ENCODE results near the gene BLOC1S1. TPM values are rescaled to one million over a fixed set of nuclear protein-coding genes. Genes with fewer than 3 reads are reported as not detected.

BLOC1S1 gene
- total and polyA plus RNA-seq, 4 donors = 87.3 to 351 (median 181) TPM

Other genes starting within 250 kb of the BLOC1S1 start
- gene OR6C70, start 245.9 kb upstream of the BLOC1S1 start, total RNA-seq = not detected
- gene OR6C70, start 245.9 kb upstream of the BLOC1S1 start, polyA plus RNA-seq = not detected
- not detected for gene OR6C68, start 223.7 kb upstream of the BLOC1S1 start, total RNA-seq
- not detected for gene OR6C68, start 223.7 kb upstream of the BLOC1S1 start, polyA plus RNA-seq
- gene OR6C4, start 166.4 kb upstream of the BLOC1S1 start, total RNA-seq = not detected
- gene OR6C4, start 166.4 kb upstream of the BLOC1S1 start, polyA plus RNA-seq = not detected
- not detected for gene OR2AP1, start 143.6 kb upstream of the BLOC1S1 start, total RNA-seq
- not detected for gene OR2AP1, start 143.6 kb upstream of the BLOC1S1 start, polyA plus RNA-seq
- gene OR10P1, start 79.2 kb upstream of the BLOC1S1 start, total RNA-seq = not detected
- not detected for gene OR10P1, start 79.2 kb upstream of the BLOC1S1 start, polyA plus RNA-seq
- gene ITGA7, start 8.1 kb upstream of the BLOC1S1 start, total RNA-seq = 100 to 1,000 TPM; 463 to 747 TPM
- gene ITGA7, start 8.1 kb upstream of the BLOC1S1 start, polyA plus RNA-seq = 100 to 1,000 TPM in 1 of 2 donors, 10 to 100 TPM in 1; 76.1 to 633 TPM
- 10 to 100 TPM; 21.9 to 51.1 TPM for gene RDH5, start 4.3 kb downstream of the BLOC1S1 start, total RNA-seq
- gene RDH5, start 4.3 kb downstream of the BLOC1S1 start, polyA plus RNA-seq = 10 to 100 TPM; 16.7 to 49.4 TPM
- 1,000 to 10,000 TPM; 1,107 to 1,135 TPM for gene CD63, start 13.0 kb downstream of the BLOC1S1 start, total RNA-seq
- 1,000 to 10,000 TPM; 1,323 to 1,532 TPM for gene CD63, start 13.0 kb downstream of the BLOC1S1 start, polyA plus RNA-seq
- gene GDF11, start 27.1 kb downstream of the BLOC1S1 start, total RNA-seq = 1 to 10 TPM; 6.6 to 9.4 TPM
- gene GDF11, start 27.1 kb downstream of the BLOC1S1 start, polyA plus RNA-seq = 1 to 10 TPM; 3.0 to 4.2 TPM
- 10 to 100 TPM; 48.3 to 51.8 TPM for gene SARNP, start 101.7 kb downstream of the BLOC1S1 start, total RNA-seq
- gene SARNP, start 101.7 kb downstream of the BLOC1S1 start, polyA plus RNA-seq = 100 to 1,000 TPM in 1 of 2 donors, 10 to 100 TPM in 1; 88.9 to 123 TPM
- gene ORMDL2, start 102.0 kb downstream of the BLOC1S1 start, total RNA-seq = 10 to 100 TPM; 23.6 to 34.6 TPM
- 10 to 100 TPM; 32.5 to 37.4 TPM for gene ORMDL2, start 102.0 kb downstream of the BLOC1S1 start, polyA plus RNA-seq
- 10 to 100 TPM; 22.6 to 24.6 TPM for gene DNAJC14, start 113.5 kb downstream of the BLOC1S1 start, total RNA-seq
- gene DNAJC14, start 113.5 kb downstream of the BLOC1S1 start, polyA plus RNA-seq = 10 to 100 TPM; 11.9 to 12.3 TPM
- gene MMP19, start 126.9 kb downstream of the BLOC1S1 start, total RNA-seq = 100 to 1,000 TPM in 1 of 2 donors, 10 to 100 TPM in 1; 26.4 to 144 TPM
- gene MMP19, start 126.9 kb downstream of the BLOC1S1 start, polyA plus RNA-seq = 10 to 100 TPM in 1 of 2 donors, 1 to 10 TPM in 1; 8.9 to 94.4 TPM
- gene PYM1, start 211.8 kb downstream of the BLOC1S1 start, total RNA-seq = 10 to 100 TPM; 21.9 to 23.5 TPM
- gene PYM1, start 211.8 kb downstream of the BLOC1S1 start, polyA plus RNA-seq = 10 to 100 TPM; 28.9 to 40.2 TPM
- gene DGKA, start 215.1 kb downstream of the BLOC1S1 start, total RNA-seq = 10 to 100 TPM; 74.1 to 86.5 TPM
- gene DGKA, start 215.1 kb downstream of the BLOC1S1 start, polyA plus RNA-seq = 10 to 100 TPM; 41.4 to 85.6 TPM
- 1 to 10 TPM in 1 of 2 donors, under 1 TPM in 1; 0.93 to 2.0 TPM for gene PMEL, start 250.0 kb downstream of the BLOC1S1 start, total RNA-seq
- gene PMEL, start 250.0 kb downstream of the BLOC1S1 start, polyA plus RNA-seq = 1 to 10 TPM in 1 of 2 donors, under 1 TPM in 1; 0.64 to 2.9 TPM

Measured in aorta (tissue), 4 donors.